ENCODE data around the gene ZBTB43. TPM values are rescaled to one million over a fixed set of nuclear protein-coding genes. Genes with fewer than 3 reads are reported as not detected.

The ZBTB43 gene
- total RNA-seq = 10 to 100 TPM in 2 of 4 donors, 1 to 10 TPM in 2; 3.5 to 22.2 (median 11.0) TPM

GRCh38 chr9:126804696-126805553 is at the start of gene ZBTB43:
Gene ZBTB43, plus strand, starts transcription at chr9:126805040. Its CDS starts 27,470 bp downstream, at chr9:126832510.
- H3K27me3 ChIP-seq = no peaks in the 10 kb centered on the region
- TF ChIP-seq CTCF (IDR thresholded peaks at IDR 0.05) (peak in 1 of 4 experiments; percentile 9), POLR2A (IDR thresholded peaks at IDR 0.05) (peak; percentile 35 to 69)
- H3K4me1 ChIP-seq = no peaks in the 10 kb centered on the region
- peak within 1 kb of the TSS; percentile 87 to 94 for H3K4me3 ChIP-seq
- peak within 1 kb of the TSS; percentile 38 to 77 for H3K27ac ChIP-seq
- H3K9me3 ChIP-seq = no peaks in the 10 kb centered on the region
- peak; percentile 96 to 97 for DNase-seq
- H3K36me3 ChIP-seq = no peaks in the 10 kb centered on the region
- intact Hi-C loops (cut with DNase I; ENCODE audit: low total_unique reads) = no loop called here

- Histone ChIP-seq H3K4me1 (no peaks in the 10 kb centered on the region), H3K36me3 (no peaks in the 10 kb centered on the region), H3K9me3 (no peaks in the 10 kb centered on the region), H3K27me3 (peaks cover 0 to 12% of the 10 kb centered on the region in 2 donors), H3K27ac (no peak overlapping the region), H3K4me3 (no peak overlapping the region)
- no peak for TF ChIP-seq CTCF (IDR thresholded peaks at IDR 0.05)
- no peak for TF ChIP-seq POLR2A (IDR thresholded peaks at IDR 0.05)
- no peak for DNase-seq
- intact Hi-C loops (cut with DNase I; ENCODE audit: low total_unique reads) = no loop called here
Observed at GRCh38 chr9:126755317-126755875, 49.4 kb upstream of the ZBTB43 start.

GRCh38 chr9:126756238-126756637 is 48.6 kb upstream of the ZBTB43 start:
- DNase-seq = no peak
- Histone ChIP-seq H3K4me1 (no peaks in the 10 kb centered on the region), H3K36me3 (no peaks in the 10 kb centered on the region), H3K4me3 (no peak overlapping the region), H3K9me3 (no peaks in the 10 kb centered on the region), H3K27ac (no peak overlapping the region), H3K27me3 (peaks cover 0 to 8% of the 10 kb centered on the region in 2 donors)
- TF ChIP-seq CTCF (IDR thresholded peaks at IDR 0.05) (no peak), POLR2A (IDR thresholded peaks at IDR 0.05) (no peak)
- intact Hi-C loops (cut with DNase I; ENCODE audit: low total_unique reads) = no loop called here

GRCh38 chr9:126756876-126757415 is 47.9 kb upstream of the ZBTB43 start:
- Histone ChIP-seq H3K36me3 (no peaks in the 10 kb centered on the region), H3K9me3 (no peaks in the 10 kb centered on the region), H3K4me1 (no peaks in the 10 kb centered on the region), H3K4me3 (no peak overlapping the region), H3K27me3 (peaks cover 0 to 8% of the 10 kb centered on the region in 2 donors), H3K27ac (no peak overlapping the region)
- intact Hi-C loops (cut with DNase I; ENCODE audit: low total_unique reads) = no loop called here
- TF ChIP-seq POLR2A (IDR thresholded peaks at IDR 0.05) (no peak), CTCF (IDR thresholded peaks at IDR 0.05) (no peak)
- no peak for DNase-seq

Data from uterus (tissue), 4 donors.